HepG2 (cell line): ENCODE data around the gene KIAA0825. TPM values are rescaled to one million over a fixed set of nuclear protein-coding genes. Genes with fewer than 3 reads are reported as not detected.

Source experiments
- ASH2L ChIP-seq: fragments of 300-600, 200-600 bp; sonication (generic); IDR thresholded peaks from 2 replicates; pipeline ENCODE4 v1.7.0; 2017; ENCODE audit warnings: low read depth, mild to moderate bottlenecking, moderate library complexity, mixed read lengths, low read length; ENCODE audit not compliant: insufficient read length
- CAMTA2 ChIP-seq: sonication (generic); formaldehyde crosslinking; IDR thresholded peaks from 2 replicates; pipeline ENCODE4 v1.4.0; 2020; ENCODE audit warnings: mild to moderate bottlenecking, missing genetic modification reagents, borderline replicate concordance
- CREM ChIP-seq, 2 experiments: sonication (generic) in 1 of 2; formaldehyde crosslinking in 1 of 2; IDR thresholded peaks; 2 replicates each; pipeline versions ENCODE4 v1.4.0 to v1.6.1; 2016 to 2020; ENCODE audit warnings: antibody characterized with exemption in 1 of 2, mild to moderate bottlenecking in 1 of 2, missing genetic modification reagents in 1 of 2
- ETV5 ChIP-seq: IDR thresholded peaks from 2 replicates; pipeline ENCODE4 v1.6.1; 2018; ENCODE audit warnings: missing biosample characterization, missing genetic modification reagents, inconsistent platforms, borderline replicate concordance
- KLF9 ChIP-seq: IDR thresholded peaks from 2 replicates; pipeline ENCODE4 v1.6.1; 2016; ENCODE audit warnings: low read depth
- MLLT10 ChIP-seq: sonication (generic); formaldehyde crosslinking; IDR thresholded peaks from 2 replicates; pipeline ENCODE4 v1.4.0; 2020; ENCODE audit warnings: missing genetic modification reagents
- NKX3-1 ChIP-seq: sonication (generic); formaldehyde crosslinking; IDR thresholded peaks from 2 replicates; pipeline ENCODE4 v1.5.0; 2020; ENCODE audit warnings: missing genetic modification reagents
- ONECUT2 ChIP-seq: sonication (generic); formaldehyde crosslinking; IDR thresholded peaks from 2 replicates; pipeline ENCODE4 v1.4.0; 2020; ENCODE audit warnings: missing genetic modification reagents
- PTBP1 ChIP-seq: fragments of 200-400 bp; formaldehyde crosslinking; IDR thresholded peaks from 2 replicates; pipeline ENCODE4 v1.6.1; 2018; ENCODE audit warnings: low read length, low read depth; ENCODE audit not compliant: poor library complexity, severe bottlenecking
- SNAI1 ChIP-seq: sonication (generic); formaldehyde crosslinking; IDR thresholded peaks from 2 replicates; pipeline ENCODE4 v1.5.0; 2020; ENCODE audit warnings: mild to moderate bottlenecking, missing genetic modification reagents, borderline replicate concordance
- THYN1 ChIP-seq: sonication (generic); formaldehyde crosslinking; IDR thresholded peaks from 2 replicates; pipeline ENCODE4 v1.8.1; 2023; ENCODE audit warnings: low read depth, mild to moderate bottlenecking, moderate library complexity, missing genetic modification reagents, borderline replicate concordance
- YY1 ChIP-seq: IDR thresholded peaks from 2 replicates; pipeline ENCODE4 v1.6.1; 2011; ENCODE audit warnings: low read length, low read depth, moderate library complexity, mild to moderate bottlenecking; ENCODE audit not compliant: insufficient read depth, insufficient replicate concordance
- ZKSCAN5 ChIP-seq: sonication (generic); formaldehyde crosslinking; IDR thresholded peaks from 2 replicates; pipeline ENCODE4 v1.5.1; 2020; ENCODE audit warnings: mild to moderate bottlenecking, missing genetic modification reagents
- ZMAT3 ChIP-seq: sonication (generic); formaldehyde crosslinking; conservative IDR thresholded peaks from 2 replicates; pipeline ENCODE4 v1.7.0; 2021; ENCODE audit warnings: missing genetic modification reagents
- ZNF143 ChIP-seq: sonication (generic); formaldehyde crosslinking; IDR thresholded peaks from 2 replicates; pipeline ENCODE4 v1.4.0; 2020; ENCODE audit warnings: missing genetic modification reagents
- ZNF441 ChIP-seq: sonication (generic); formaldehyde crosslinking; IDR thresholded peaks from 2 replicates; pipeline ENCODE4 v1.7.0; 2021; ENCODE audit warnings: missing genetic modification reagents, borderline replicate concordance
- polyA plus RNA-seq, 8 experiments: library from polyadenylated mRNA; depleted of rRNA in 3 of 8; stranded (reverse) in 7 of 8; unstranded in 1 of 8; fragments of >200 nt; fragmentation: Illumina TruSeq in 4 of 8; extraction: Trizol in 4 of 8; gene quantifications; 2 replicates each; pipeline versions ENCODE4 v1.2.1 to v1.2.3, GENCODE V29; 2011 to 2016; ENCODE audit warnings: low read depth in 4 of 8, missing spikeins in 1 of 8, mixed read lengths in 1 of 8; ENCODE audit not compliant: insufficient read depth in 1 of 8
- total RNA-seq, 5 experiments: library from RNA; depleted of rRNA; stranded (reverse); fragments of >200 nt; fragmentation: Illumina TruSeq; extraction: Trizol; gene quantifications; 2 replicates each; pipeline ENCODE4 v1.2.3, GENCODE V29; 2016; ENCODE audit warnings: low read depth in 1 of 5
- TF ChIP-seq, protein P1 (sequence below): sonication (generic); formaldehyde crosslinking; IDR thresholded peaks from 2 replicates; pipeline ENCODE4 v1.5.1; 2020; ENCODE audit warnings: mild to moderate bottlenecking, moderate library complexity, missing genetic modification reagents
- TF ChIP-seq, protein P2 (sequence below): sonication (generic); formaldehyde crosslinking; IDR thresholded peaks from 2 replicates; pipeline ENCODE4 v1.8.0; 2022; ENCODE audit warnings: mild to moderate bottlenecking, missing genetic modification reagents
- TF ChIP-seq, protein P3 (sequence below): IDR thresholded peaks from 2 replicates; pipeline ENCODE4 v1.4.0; 2020; ENCODE audit warnings: mild to moderate bottlenecking, missing genetic modification reagents
- TF ChIP-seq, protein P4 (sequence below): sonication (generic); formaldehyde crosslinking; IDR thresholded peaks from 2 replicates; pipeline ENCODE4 v1.5.0; 2020; ENCODE audit warnings: mild to moderate bottlenecking, missing genetic modification reagents

The KIAA0825 gene
- total and polyA plus RNA-seq, 2 of the 13 experiments (the other 11 are each of a cell fraction or from before 2014, with no cell fraction given), result 0.05 to 0.51 TPM

DNA sequence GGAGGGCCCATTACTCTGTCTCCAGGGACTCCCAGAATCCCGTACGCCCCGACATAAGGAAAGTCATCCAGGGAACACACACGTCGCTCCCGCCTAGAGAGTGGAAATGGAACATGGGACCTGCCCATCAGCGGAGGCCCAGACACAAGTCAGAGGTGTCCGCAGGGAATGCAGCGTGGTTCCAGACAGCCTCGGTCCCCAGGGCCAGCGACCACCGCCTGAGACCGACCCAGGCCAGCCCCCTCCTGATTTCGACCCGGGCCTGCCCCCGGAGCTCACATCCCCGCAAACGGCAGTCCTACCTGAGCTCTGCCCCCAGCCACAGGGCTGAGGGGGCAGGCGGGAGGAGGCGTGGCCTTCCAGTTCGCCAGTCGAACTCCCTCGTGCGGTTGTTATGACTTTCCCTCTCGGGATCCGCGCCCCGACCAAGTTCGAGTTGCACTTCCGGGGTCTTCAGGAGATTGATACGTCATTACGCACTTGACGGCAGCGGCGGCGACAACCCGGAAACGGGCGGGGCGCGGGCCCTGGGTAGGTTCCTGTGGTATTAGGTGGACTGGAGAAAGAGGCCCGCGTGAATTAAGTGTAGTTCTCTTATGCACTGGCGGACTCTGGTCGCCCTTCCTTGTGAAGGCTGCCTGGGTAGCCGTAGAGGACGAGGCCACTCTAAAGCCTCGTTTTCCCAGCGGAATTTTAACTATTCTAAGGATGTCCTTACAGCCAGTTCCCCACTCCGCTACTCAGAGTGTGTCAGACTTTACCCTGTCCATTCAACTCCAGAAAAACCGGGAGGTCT, 507.0 kb downstream of the KIAA0825 start (continued):
- TF ChIP-seq CREM (IDR thresholded peaks at IDR 0.05), result peak; percentile 93
- no peak for TF ChIP-seq CREM (CRISPR knock-in tag; IDR thresholded peaks at IDR 0.05)
- TF ChIP-seq ZMAT3 (CRISPR knock-in tag), result no peak
- TF ChIP-seq ASH2L, result peak; percentile 69
- peak; percentile 89 for TF ChIP-seq ZNF441 (CRISPR knock-in tag)
- peak; percentile 14 for TF ChIP-seq YY1
- TF ChIP-seq ZNF143 (CRISPR knock-in tag), result peak; percentile 57
- TF ChIP-seq, protein P1, sequence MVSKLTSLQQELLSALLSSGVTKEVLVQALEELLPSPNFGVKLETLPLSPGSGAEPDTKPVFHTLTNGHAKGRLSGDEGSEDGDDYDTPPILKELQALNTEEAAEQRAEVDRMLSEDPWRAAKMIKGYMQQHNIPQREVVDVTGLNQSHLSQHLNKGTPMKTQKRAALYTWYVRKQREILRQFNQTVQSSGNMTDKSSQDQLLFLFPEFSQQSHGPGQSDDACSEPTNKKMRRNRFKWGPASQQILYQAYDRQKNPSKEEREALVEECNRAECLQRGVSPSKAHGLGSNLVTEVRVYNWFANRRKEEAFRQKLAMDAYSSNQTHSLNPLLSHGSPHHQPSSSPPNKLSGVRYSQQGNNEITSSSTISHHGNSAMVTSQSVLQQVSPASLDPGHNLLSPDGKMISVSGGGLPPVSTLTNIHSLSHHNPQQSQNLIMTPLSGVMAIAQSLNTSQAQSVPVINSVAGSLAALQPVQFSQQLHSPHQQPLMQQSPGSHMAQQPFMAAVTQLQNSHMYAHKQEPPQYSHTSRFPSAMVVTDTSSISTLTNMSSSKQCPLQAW (CRISPR knock-in tag), result peak; percentile 84; the same call in 1 of the 2 replicates
- TF ChIP-seq ETV5 (CRISPR knock-in tag), result peak; percentile 71; the same call in 1 of the 2 replicates
- no peak for TF ChIP-seq MLLT10 (CRISPR knock-in tag)
- no peak for TF ChIP-seq THYN1 (CRISPR knock-in tag)
- no peak for TF ChIP-seq PTBP1
- TF ChIP-seq NKX3-1 (CRISPR knock-in tag), result no peak
- TF ChIP-seq ONECUT2 (CRISPR knock-in tag), result no peak
- peak; percentile 81; the same call in 1 of the 2 replicates for TF ChIP-seq KLF9 (CRISPR knock-in tag)
- no peak for TF ChIP-seq SNAI1
- TF ChIP-seq CAMTA2 (CRISPR knock-in tag), result peak; percentile 89; the same call in 1 of the 2 replicates
- TF ChIP-seq, protein P2, sequence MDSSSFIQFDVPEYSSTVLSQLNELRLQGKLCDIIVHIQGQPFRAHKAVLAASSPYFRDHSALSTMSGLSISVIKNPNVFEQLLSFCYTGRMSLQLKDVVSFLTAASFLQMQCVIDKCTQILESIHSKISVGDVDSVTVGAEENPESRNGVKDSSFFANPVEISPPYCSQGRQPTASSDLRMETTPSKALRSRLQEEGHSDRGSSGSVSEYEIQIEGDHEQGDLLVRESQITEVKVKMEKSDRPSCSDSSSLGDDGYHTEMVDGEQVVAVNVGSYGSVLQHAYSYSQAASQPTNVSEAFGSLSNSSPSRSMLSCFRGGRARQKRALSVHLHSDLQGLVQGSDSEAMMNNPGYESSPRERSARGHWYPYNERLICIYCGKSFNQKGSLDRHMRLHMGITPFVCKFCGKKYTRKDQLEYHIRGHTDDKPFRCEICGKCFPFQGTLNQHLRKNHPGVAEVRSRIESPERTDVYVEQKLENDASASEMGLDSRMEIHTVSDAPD (CRISPR knock-in tag), result no peak
- TF ChIP-seq, protein P3, sequence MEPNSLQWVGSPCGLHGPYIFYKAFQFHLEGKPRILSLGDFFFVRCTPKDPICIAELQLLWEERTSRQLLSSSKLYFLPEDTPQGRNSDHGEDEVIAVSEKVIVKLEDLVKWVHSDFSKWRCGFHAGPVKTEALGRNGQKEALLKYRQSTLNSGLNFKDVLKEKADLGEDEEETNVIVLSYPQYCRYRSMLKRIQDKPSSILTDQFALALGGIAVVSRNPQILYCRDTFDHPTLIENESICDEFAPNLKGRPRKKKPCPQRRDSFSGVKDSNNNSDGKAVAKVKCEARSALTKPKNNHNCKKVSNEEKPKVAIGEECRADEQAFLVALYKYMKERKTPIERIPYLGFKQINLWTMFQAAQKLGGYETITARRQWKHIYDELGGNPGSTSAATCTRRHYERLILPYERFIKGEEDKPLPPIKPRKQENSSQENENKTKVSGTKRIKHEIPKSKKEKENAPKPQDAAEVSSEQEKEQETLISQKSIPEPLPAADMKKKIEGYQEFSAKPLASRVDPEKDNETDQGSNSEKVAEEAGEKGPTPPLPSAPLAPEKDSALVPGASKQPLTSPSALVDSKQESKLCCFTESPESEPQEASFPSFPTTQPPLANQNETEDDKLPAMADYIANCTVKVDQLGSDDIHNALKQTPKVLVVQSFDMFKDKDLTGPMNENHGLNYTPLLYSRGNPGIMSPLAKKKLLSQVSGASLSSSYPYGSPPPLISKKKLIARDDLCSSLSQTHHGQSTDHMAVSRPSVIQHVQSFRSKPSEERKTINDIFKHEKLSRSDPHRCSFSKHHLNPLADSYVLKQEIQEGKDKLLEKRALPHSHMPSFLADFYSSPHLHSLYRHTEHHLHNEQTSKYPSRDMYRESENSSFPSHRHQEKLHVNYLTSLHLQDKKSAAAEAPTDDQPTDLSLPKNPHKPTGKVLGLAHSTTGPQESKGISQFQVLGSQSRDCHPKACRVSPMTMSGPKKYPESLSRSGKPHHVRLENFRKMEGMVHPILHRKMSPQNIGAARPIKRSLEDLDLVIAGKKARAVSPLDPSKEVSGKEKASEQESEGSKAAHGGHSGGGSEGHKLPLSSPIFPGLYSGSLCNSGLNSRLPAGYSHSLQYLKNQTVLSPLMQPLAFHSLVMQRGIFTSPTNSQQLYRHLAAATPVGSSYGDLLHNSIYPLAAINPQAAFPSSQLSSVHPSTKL (CRISPR knock-in tag), result peak; percentile 80
- TF ChIP-seq ZKSCAN5 (CRISPR knock-in tag), result no peak
- TF ChIP-seq, protein P4, sequence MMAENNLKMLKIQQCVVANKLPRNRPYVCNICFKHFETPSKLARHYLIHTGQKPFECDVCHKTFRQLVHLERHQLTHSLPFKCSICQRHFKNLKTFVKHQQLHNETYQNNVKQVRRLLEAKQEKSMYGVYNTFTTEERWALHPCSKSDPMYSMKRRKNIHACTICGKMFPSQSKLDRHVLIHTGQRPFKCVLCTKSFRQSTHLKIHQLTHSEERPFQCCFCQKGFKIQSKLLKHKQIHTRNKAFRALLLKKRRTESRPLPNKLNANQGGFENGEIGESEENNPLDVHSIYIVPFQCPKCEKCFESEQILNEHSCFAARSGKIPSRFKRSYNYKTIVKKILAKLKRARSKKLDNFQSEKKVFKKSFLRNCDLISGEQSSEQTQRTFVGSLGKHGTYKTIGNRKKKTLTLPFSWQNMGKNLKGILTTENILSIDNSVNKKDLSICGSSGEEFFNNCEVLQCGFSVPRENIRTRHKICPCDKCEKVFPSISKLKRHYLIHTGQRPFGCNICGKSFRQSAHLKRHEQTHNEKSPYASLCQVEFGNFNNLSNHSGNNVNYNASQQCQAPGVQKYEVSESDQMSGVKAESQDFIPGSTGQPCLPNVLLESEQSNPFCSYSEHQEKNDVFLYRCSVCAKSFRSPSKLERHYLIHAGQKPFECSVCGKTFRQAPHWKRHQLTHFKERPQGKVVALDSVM (CRISPR knock-in tag), result peak; percentile 46; the same call in 1 of the 2 replicates
